Nephron (organoid): ENCODE data around the gene MECP2.

ENCODE experiments used
- H3K27ac Mint-ChIP-seq, 3 experiments: 2 replicates each; pipeline ENCODE4 v1.8.0; 2020; ENCODE audit warnings: mixed read lengths in 3 of 3, mild to moderate bottlenecking in 2 of 3, moderate library complexity in 1 of 3
- H3K27me3 Mint-ChIP-seq: 2 replicates; pipeline ENCODE4 v1.8.0; 2021; ENCODE audit warnings: low read depth, mild to moderate bottlenecking, moderate library complexity, mixed read lengths
- H3K36me3 Mint-ChIP-seq: 2 replicates; pipeline ENCODE4 v1.8.0; 2020; ENCODE audit warnings: low read depth, mixed read lengths
- H3K4me1 Mint-ChIP-seq: 2 replicates; pipeline ENCODE4 v1.8.0; 2020; ENCODE audit warnings: mixed read lengths
- H3K4me3 Mint-ChIP-seq, 3 experiments: 2 replicates each; pipeline ENCODE4 v1.8.0; 2020; ENCODE audit warnings: mild to moderate bottlenecking in 3 of 3, mixed read lengths in 3 of 3, moderate library complexity in 2 of 3
- H3K9me3 Mint-ChIP-seq: 2 replicates; pipeline ENCODE4 v1.8.0; 2020; ENCODE audit warnings: mixed read lengths
- TF ChIP-seq, protein P1 (sequence below), 3 experiments: fragments of 200-600 bp; sonication (generic); IDR thresholded peaks; one replicate each; pipeline ENCODE4 v1.5.0; 2021; ENCODE audit warnings: antibody characterized with exemption in 3 of 3; ENCODE audit not compliant: unreplicated experiment in 3 of 3

The MECP2 gene

GRCh38 chrX:154049209-154050112 is 48.1 kb downstream of the MECP2 start:
- peaks cover 5% of the 10 kb centered on the region for H3K9me3 Mint-ChIP-seq
- no peak overlapping the region for H3K4me3 Mint-ChIP-seq
- peaks cover 46% of the 10 kb centered on the region for H3K4me1 Mint-ChIP-seq
- H3K27me3 Mint-ChIP-seq, result no peaks in the 10 kb centered on the region
- H3K27ac Mint-ChIP-seq, result peak overlapping the region in 2 of 3 experiments; percentile 34 to 52
- TF ChIP-seq, protein P1, sequence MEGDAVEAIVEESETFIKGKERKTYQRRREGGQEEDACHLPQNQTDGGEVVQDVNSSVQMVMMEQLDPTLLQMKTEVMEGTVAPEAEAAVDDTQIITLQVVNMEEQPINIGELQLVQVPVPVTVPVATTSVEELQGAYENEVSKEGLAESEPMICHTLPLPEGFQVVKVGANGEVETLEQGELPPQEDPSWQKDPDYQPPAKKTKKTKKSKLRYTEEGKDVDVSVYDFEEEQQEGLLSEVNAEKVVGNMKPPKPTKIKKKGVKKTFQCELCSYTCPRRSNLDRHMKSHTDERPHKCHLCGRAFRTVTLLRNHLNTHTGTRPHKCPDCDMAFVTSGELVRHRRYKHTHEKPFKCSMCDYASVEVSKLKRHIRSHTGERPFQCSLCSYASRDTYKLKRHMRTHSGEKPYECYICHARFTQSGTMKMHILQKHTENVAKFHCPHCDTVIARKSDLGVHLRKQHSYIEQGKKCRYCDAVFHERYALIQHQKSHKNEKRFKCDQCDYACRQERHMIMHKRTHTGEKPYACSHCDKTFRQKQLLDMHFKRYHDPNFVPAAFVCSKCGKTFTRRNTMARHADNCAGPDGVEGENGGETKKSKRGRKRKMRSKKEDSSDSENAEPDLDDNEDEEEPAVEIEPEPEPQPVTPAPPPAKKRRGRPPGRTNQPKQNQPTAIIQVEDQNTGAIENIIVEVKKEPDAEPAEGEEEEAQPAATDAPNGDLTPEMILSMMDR (IDR thresholded peaks at IDR 0.05; ENCODE audit: unreplicated experiment in 3 of 3), result no peak
- peaks cover 38% of the 10 kb centered on the region for H3K36me3 Mint-ChIP-seq

- TF ChIP-seq, protein P1 (IDR thresholded peaks at IDR 0.05; ENCODE audit: unreplicated experiment in 3 of 3), result no peak
- H3K27ac Mint-ChIP-seq, result peak overlapping the region in 1 of 3 experiments; percentile 52
- H3K4me3 Mint-ChIP-seq, result no peak overlapping the region
- H3K27me3 Mint-ChIP-seq, result no peaks in the 10 kb centered on the region
- H3K36me3 Mint-ChIP-seq, result peaks cover 35% of the 10 kb centered on the region
- peaks cover 5% of the 10 kb centered on the region for H3K9me3 Mint-ChIP-seq
- peaks cover 55% of the 10 kb centered on the region for H3K4me1 Mint-ChIP-seq
These were observed 49.1 kb downstream of the MECP2 start for GRCh38 chrX:154048398-154048797.

GRCh38 chrX:154046940-154047610 is 50.4 kb downstream of the MECP2 start:
- TF ChIP-seq, protein P1 (IDR thresholded peaks at IDR 0.05; ENCODE audit: unreplicated experiment in 3 of 3), result no peak
- H3K4me1 Mint-ChIP-seq, result peaks cover 65% of the 10 kb centered on the region
- H3K9me3 Mint-ChIP-seq, result peaks cover 5% of the 10 kb centered on the region
- H3K36me3 Mint-ChIP-seq, result peaks cover 35% of the 10 kb centered on the region
- H3K27me3 Mint-ChIP-seq, result no peaks in the 10 kb centered on the region
- H3K4me3 Mint-ChIP-seq, result peak overlapping the region in 2 of 3 experiments; percentile 14 to 29
- H3K27ac Mint-ChIP-seq, result peak overlapping the region; percentile 90 to 98 (median 96)

DNA sequence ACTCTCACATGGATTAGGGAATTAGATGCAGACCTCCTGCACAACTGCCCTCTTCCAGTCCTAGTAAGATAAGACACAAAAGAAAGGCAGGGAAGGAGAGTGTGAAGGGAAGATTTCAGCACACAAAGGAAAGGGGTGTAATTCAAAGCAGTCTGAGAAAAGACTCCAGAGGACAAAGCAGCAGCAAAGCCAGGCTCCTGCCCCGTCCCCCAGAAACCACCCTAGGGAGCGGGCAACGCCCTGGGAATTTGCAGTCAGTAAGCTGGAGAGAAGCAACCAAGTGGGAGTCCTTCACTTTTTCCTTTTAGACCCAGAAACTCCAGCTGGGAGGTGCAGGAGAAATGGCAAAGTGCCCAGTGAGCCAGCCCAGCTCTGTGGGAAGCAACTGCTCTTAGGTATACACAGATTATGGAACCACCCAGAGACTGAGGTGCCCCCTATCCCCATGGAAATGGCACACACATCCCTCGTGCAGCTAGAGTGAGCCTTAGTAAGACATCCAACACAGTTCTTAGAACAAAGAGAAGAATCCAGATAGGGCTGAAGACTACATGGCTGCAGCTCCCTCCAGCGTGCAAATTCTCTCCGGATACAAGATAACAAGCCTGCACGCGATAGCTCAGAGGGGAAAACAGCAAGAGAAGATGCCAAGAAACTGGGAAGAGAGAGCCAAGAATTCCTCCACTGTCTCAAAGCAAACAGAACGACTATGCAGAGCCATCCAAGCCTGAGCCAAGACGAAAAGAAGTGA is 51.3 kb downstream of the MECP2 start:
- TF ChIP-seq, protein P1 (IDR thresholded peaks at IDR 0.05; ENCODE audit: unreplicated experiment in 3 of 3), result no peak
- Mint-ChIP-seq H3K27ac (peak overlapping the region; percentile 90 to 98 (median 96)), H3K36me3 (peaks cover 34% of the 10 kb centered on the region), H3K9me3 (peaks cover 5% of the 10 kb centered on the region), H3K4me1 (peaks cover 71% of the 10 kb centered on the region), H3K27me3 (no peaks in the 10 kb centered on the region), H3K4me3 (peak overlapping the region in 2 of 3 experiments; percentile 29 to 39)

DNA sequence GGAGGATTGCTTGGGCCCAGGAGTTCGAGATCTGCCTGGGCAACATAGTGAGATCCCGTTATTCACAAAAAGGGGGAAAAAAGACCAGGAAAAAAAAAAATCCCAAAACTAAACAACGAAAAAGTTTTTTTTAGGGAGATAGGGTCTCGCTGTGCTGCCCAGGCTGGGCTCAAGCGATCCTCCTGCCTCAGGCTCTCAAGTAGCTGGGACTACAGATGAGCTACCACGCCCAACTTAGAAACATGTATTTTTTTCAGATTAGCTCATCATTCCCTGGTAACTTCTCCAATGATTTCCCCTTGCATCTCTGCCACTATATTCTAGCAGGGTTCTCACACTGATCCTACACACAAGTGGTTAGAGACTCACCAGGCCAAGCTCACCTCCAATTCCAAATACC is 53.4 kb downstream of the MECP2 start:
- Mint-ChIP-seq H3K36me3 (peaks cover 37% of the 10 kb centered on the region), H3K27ac (peak overlapping the region; percentile 7 to 96 (median 81)), H3K27me3 (no peaks in the 10 kb centered on the region), H3K4me3 (no peak overlapping the region), H3K4me1 (peaks cover 71% of the 10 kb centered on the region), H3K9me3 (no peaks in the 10 kb centered on the region)
- TF ChIP-seq, protein P1 (IDR thresholded peaks at IDR 0.05; ENCODE audit: unreplicated experiment in 3 of 3), result no peak
